Common myeloid progenitor, CD34-positive (primary cell): ENCODE results near the gene FZD8.

Experiments
- CTCF ChIA-PET: fragments of 350-600 bp; sonication (Branson Sonifier 250); formaldehyde crosslinking; loops from one replicate; lab custom pipeline; 2021; ENCODE audit warnings: antibody characterized with exemption; lab: Charles Lee
- POLR2A ChIA-PET: fragments of 350-600 bp; sonication (Branson Sonifier 250); formaldehyde crosslinking; loops from one replicate; lab custom pipeline; 2021; ENCODE audit warnings: antibody characterized with exemption; lab: Charles Lee
- DNase-seq, 3 donors: peaks; one replicate each; pipeline versions ENCODE4 v3.0.0 to v3.0.0-alpha.2; 2013
- H3K27ac ChIP-seq, 2 experiments: 1 replicate in 1 of 2; 2 replicates in 1 of 2; pipeline ENCODE4 v1.7.0; 2013; ENCODE audit warnings: inconsistent platforms in 2 of 2, low read length in 2 of 2, mild to moderate bottlenecking in 2 of 2, low read depth in 1 of 2, moderate library complexity in 1 of 2; ENCODE audit not compliant: severe bottlenecking in 2 of 2, insufficient read depth in 1 of 2, poor library complexity in 1 of 2
- H3K27me3 ChIP-seq, 5 experiments: replicated peaks in 2 of 5; 1 replicate in 3 of 5; 2 replicates in 2 of 5; pipeline versions ENCODE4 v1.6.1 to v1.7.0; 2013; ENCODE audit warnings: low read length in 4 of 5, mild to moderate bottlenecking in 2 of 5, moderate library complexity in 2 of 5, inconsistent platforms in 1 of 5; ENCODE audit not compliant: insufficient read depth in 5 of 5, control insufficient read depth in 4 of 5
- H3K36me3 ChIP-seq, 4 experiments: 1 replicate in 2 of 4; 2 replicates in 2 of 4; pipeline versions ENCODE4 v1.6.1 to v1.7.0; 2013; ENCODE audit warnings: low read length in 3 of 4, control low read depth in 1 of 4, mild to moderate bottlenecking in 1 of 4; ENCODE audit not compliant: control insufficient read depth in 4 of 4, insufficient read depth in 4 of 4
- H3K4me1 ChIP-seq, 4 experiments: 1 replicate in 3 of 4; 2 replicates in 1 of 4; pipeline versions ENCODE4 v1.6.1 to v1.7.1; 2013; ENCODE audit warnings: low read length in 3 of 4, mild to moderate bottlenecking in 3 of 4, control low read depth in 1 of 4, inconsistent platforms in 1 of 4, moderate library complexity in 1 of 4; ENCODE audit not compliant: control insufficient read depth in 4 of 4, insufficient read depth in 4 of 4; ENCODE audit errors: control extremely low read depth in 1 of 4
- H3K4me3 ChIP-seq, 7 experiments: 1 replicate in 4 of 7; 2 replicates in 3 of 7; pipeline versions ENCODE4 v1.5.1 to v1.7.0; 2013; ENCODE audit warnings: mild to moderate bottlenecking in 7 of 7, low read length in 6 of 7, moderate library complexity in 6 of 7, inconsistent platforms in 2 of 7, low read depth in 2 of 7, control low read depth in 1 of 7; ENCODE audit not compliant: insufficient read depth in 4 of 7, control insufficient read depth in 1 of 7; ENCODE audit errors: extremely low read depth in 1 of 7
- H3K9me3 ChIP-seq, 5 experiments: 1 replicate in 4 of 5; 2 replicates in 1 of 5; pipeline versions ENCODE4 v1.6.1 to v1.7.1; 2013; ENCODE audit warnings: low read length in 4 of 5, mild to moderate bottlenecking in 2 of 5, inconsistent platforms in 1 of 5, low read depth in 1 of 5, moderate library complexity in 1 of 5; ENCODE audit not compliant: control insufficient read depth in 4 of 5, insufficient read depth in 2 of 5; ENCODE audit errors: control extremely low read depth in 1 of 5
- WGBS: methylation state at CpG from one replicate; pipeline ENCODE4 v1.1.5; 2013; ENCODE audit not compliant: insufficient coverage; 5-methylcytosine and 5-hydroxymethylcytosine counted together

The FZD8 gene

GRCh38 chr10:35626971-35627507, 15.1 kb downstream of the FZD8 start:
- no peaks in the 10 kb centered on the region for H3K4me1 ChIP-seq
- no peak for DNase-seq
- 100% methylated on average over 2 of the region's 6 CpGs for WGBS
- H3K27ac ChIP-seq, result no peak overlapping the region
- peaks cover 0 to 2% (median 0%) of the 10 kb centered on the region in 5 experiments for H3K27me3 ChIP-seq
- POLR2A ChIA-PET, result no interaction called here
- H3K4me3 ChIP-seq, result no peak overlapping the region
- H3K36me3 ChIP-seq, result no peaks in the 10 kb centered on the region
- CTCF ChIA-PET, result interaction anchor here (0.6 kb wide), 1 partner anchor 1037 kb away, joined by 3 read pairs; no protein-coding TSS in a partner anchor
- H3K9me3 ChIP-seq, result no peaks in the 10 kb centered on the region

GRCh38 chr10:35614312-35614711, 27.8 kb downstream of the FZD8 start:
- no peak for DNase-seq
- Histone ChIP-seq H3K4me1 (no peaks in the 10 kb centered on the region), H3K27ac (no peak overlapping the region), H3K27me3 (peaks cover 0 to 34% (median 5%) of the 10 kb centered on the region in 5 experiments), H3K9me3 (peaks cover 0 to 10% (median 5%) of the 10 kb centered on the region in 5 experiments), H3K36me3 (no peaks in the 10 kb centered on the region), H3K4me3 (no peak overlapping the region)
- ChIA-PET CTCF (interaction anchor here (1.4 kb wide), 1 partner anchor 1881 kb away, joined by 5 read pairs; no protein-coding TSS in a partner anchor), POLR2A (no interaction called here)
- WGBS, result 63% methylated on average over 2 of the region's 5 CpGs

- no peak for DNase-seq
- Histone ChIP-seq H3K27ac (no peak overlapping the region), H3K9me3 (peaks cover 0 to 10% (median 5%) of the 10 kb centered on the region in 5 experiments), H3K27me3 (peaks cover 0 to 37% (median 8%) of the 10 kb centered on the region in 5 experiments), H3K4me1 (no peaks in the 10 kb centered on the region), H3K36me3 (no peaks in the 10 kb centered on the region), H3K4me3 (no peak overlapping the region)
- POLR2A ChIA-PET, result no interaction called here
- CTCF ChIA-PET, result interaction anchor here (1.4 kb wide), 1 partner anchor 1882 kb away, joined by 5 read pairs; no protein-coding TSS in a partner anchor
- 100% methylated on average over 1 of the region's 8 CpGs for WGBS
These were observed 28.4 kb downstream of the FZD8 start for GRCh38 chr10:35613597-35614226.

DNA sequence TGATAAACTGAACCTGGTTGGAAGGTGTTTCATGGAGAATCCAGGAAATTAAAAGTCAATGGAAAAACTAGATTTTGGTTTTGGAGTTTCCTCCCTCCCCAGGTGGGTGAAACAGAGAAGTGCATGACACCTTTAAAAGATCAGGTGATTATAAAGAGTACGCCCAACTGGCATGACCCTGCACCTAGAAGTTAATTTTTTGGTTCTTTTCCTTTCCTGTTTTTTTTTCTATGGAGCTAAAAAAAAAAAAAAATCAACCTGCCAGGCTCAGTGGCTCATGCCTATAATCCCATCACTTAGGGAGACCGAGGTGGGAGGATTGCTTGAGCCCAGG, 29.0 kb downstream of the FZD8 start:
- Histone ChIP-seq H3K4me1 (peaks cover 0 to 4% (median 3%) of the 10 kb centered on the region in 4 experiments), H3K36me3 (no peaks in the 10 kb centered on the region), H3K4me3 (no peak overlapping the region), H3K9me3 (peaks cover 0 to 10% (median 5%) of the 10 kb centered on the region in 5 experiments), H3K27ac (no peak overlapping the region), H3K27me3 (peaks cover 0 to 43% (median 11%) of the 10 kb centered on the region in 5 experiments)
- no peak for DNase-seq
- CTCF ChIA-PET, result no interaction called here
- no CpG with 5 or more reads among the region's 2 CpGs for WGBS
- POLR2A ChIA-PET, result no interaction called here

DNA sequence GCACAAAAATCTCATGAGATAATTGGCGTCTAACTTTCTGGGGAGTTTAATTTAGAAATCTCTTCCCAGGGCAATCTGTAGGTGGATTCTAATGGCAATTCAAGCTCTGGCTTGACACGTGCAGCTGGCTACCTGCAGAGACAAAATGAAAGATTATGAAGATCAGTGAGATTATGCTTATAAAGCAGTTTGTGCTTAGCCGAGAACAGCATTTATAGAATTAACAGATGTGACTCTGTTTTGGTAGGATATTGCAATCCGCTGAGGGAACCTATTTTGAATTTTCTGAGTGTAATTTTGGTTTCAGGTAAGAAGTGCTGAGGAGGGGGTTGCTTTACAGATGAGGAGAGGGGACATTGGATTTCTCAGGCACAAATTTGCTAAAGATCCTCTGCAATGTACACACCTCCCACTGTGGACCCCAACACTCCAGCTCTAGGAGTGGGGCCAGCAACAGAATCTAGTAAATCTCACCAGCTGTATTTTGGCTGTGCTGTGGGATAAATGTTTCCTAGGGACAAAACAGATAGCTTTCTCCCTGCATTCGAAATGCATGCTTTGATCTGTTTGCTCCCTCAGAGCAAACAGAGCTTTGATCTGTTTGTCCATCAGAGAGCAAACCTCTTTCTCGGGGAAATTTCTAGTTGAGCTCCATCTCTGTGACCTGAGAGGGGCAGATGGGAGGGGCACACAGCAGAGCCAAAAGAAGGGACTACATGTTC, 29.6 kb downstream of the FZD8 start:
- no peak overlapping the region for H3K4me3 ChIP-seq
- DNase-seq, result no peak
- POLR2A ChIA-PET, result no interaction called here
- H3K27me3 ChIP-seq, result peaks cover 0 to 49% (median 12%) of the 10 kb centered on the region in 5 experiments
- 82% methylated on average over 6 of the region's 6 CpGs for WGBS
- no peak overlapping the region for H3K27ac ChIP-seq
- peaks cover 0 to 9% (median 8%) of the 10 kb centered on the region in 4 experiments for H3K4me1 ChIP-seq
- CTCF ChIA-PET, result interaction anchor here (0.5 kb wide), 1 partner anchor 564 kb away, joined by 3 read pairs; no protein-coding TSS in a partner anchor
- H3K36me3 ChIP-seq, result no peaks in the 10 kb centered on the region
- H3K9me3 ChIP-seq, result peaks cover 0 to 10% (median 5%) of the 10 kb centered on the region in 5 experiments

DNA sequence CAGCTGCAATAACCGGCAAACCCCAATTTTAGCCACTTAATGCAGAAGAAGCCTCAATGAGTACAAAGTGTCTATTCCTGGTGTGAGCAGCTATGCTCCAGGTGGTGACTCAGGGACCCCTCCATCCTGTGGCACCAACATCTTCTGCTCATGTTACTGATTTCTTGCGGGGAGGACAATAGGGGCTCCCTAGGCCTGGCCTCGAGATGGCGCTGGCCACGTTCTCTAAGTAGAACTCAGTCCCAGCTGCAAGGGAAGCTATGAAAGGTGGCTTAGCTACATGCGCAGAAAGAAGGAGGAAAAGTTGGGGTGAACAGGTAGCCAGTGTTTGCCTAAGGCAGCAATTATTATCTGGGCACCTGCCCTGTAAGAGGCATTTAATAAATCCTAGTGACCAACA, 30.3 kb downstream of the FZD8 start:
- POLR2A ChIA-PET, result no interaction called here
- DNase-seq, result no peak
- Histone ChIP-seq H3K36me3 (no peaks in the 10 kb centered on the region), H3K27ac (no peak overlapping the region), H3K27me3 (peaks cover 1 to 57% (median 18%) of the 10 kb centered on the region in 5 experiments), H3K4me3 (no peak overlapping the region), H3K4me1 (peaks cover 0 to 12% (median 10%) of the 10 kb centered on the region in 4 experiments), H3K9me3 (peaks cover 0 to 10% (median 5%) of the 10 kb centered on the region in 5 experiments)
- 88% methylated on average over 6 of the region's 6 CpGs for WGBS
- CTCF ChIA-PET, result no interaction called here
